Activated CD8-positive, alpha-beta memory T cell treated with anti-CD3 and anti-CD28 coated beads for 48 hours (primary cell): ENCODE measurements around the gene STARD7.
"Not testable (repeated sequence)": the region's sequence is repeated elsewhere in the genome, so short reads cannot be mapped to it uniquely, and the experiment has no call there.

Experiments used
- DNase-seq, 3 experiments: peaks; one replicate each; pipeline ENCODE4 v3.0.0-alpha.2; 2020; ENCODE audit warnings: low read depth in 2 of 3, low spot score in 2 of 3

The STARD7 gene

GRCh38 chr2:96150007-96150640, 58.5 kb downstream of the STARD7 start:
- no peak for DNase-seq

- DNase-seq = peak; percentile 80 to 96 (median 85)
These were observed 60.0 kb downstream of the STARD7 start for GRCh38 chr2:96148410-96149217.

GRCh38 chr2:96147593-96148201, 60.9 kb downstream of the STARD7 start:
- DNase-seq = no peak

- DNase-seq = no peak
These were observed 61.6 kb downstream of the STARD7 start for GRCh38 chr2:96146881-96147592.

- peak; percentile 79 to 90 (median 85) for DNase-seq
These were observed 62.3 kb downstream of the STARD7 start for GRCh38 chr2:96146153-96146880.

GRCh38 chr2:96145848-96146152, 62.8 kb downstream of the STARD7 start:
- DNase-seq = no peak

- peak; percentile 86 to 96 (median 95) for DNase-seq
These were observed 63.4 kb downstream of the STARD7 start, which contains the start of gene DUSP2 for GRCh38 chr2:96145036-96145847. Gene DUSP2, minus strand, starts transcription at chr2:96145440. Its CDS starts 86 bp downstream, at chr2:96145354.

GRCh38 chr2:96144481-96145035, 64.1 kb downstream of the STARD7 start:
- DNase-seq = peak in 1 of 3 experiments; percentile 36

GRCh38 chr2:96143848-96144480, 64.7 kb downstream of the STARD7 start:
- DNase-seq = no peak

GRCh38 chr2:96143231-96143847, 65.3 kb downstream of the STARD7 start:
- peak in 2 of 3 experiments; percentile 23 to 27 for DNase-seq

- peak; percentile 74 to 80 (median 79) for DNase-seq
These were observed 66.2 kb downstream of the STARD7 start for GRCh38 chr2:96142217-96143113.

- not testable (repeated sequence) for DNase-seq
These were observed 67.0 kb downstream of the STARD7 start for GRCh38 chr2:96141624-96141967.

- DNase-seq = no peak
These were observed 67.5 kb downstream of the STARD7 start for GRCh38 chr2:96140941-96141623.

- DNase-seq = no peak
These were observed 69.4 kb downstream of the STARD7 start for GRCh38 chr2:96139181-96139758.

GRCh38 chr2:96138179-96139145, 70.2 kb downstream of the STARD7 start, which contains the start of gene ASTL:
Gene ASTL, minus strand, starts transcription at chr2:96138502. Its CDS starts 66 bp downstream, at chr2:96138436.
- DNase-seq = peak in 2 of 3 experiments; percentile 26 to 36
